Endodermal cell (in vitro differentiated cells): ENCODE measurements around the gene PRR18. TPM values are rescaled to one million over a fixed set of nuclear protein-coding genes. Genes with fewer than 3 reads are reported as not detected.

ENCODE experiments used
- DNase-seq: peaks from one replicate; pipeline ENCODE4 v3.0.0-alpha.2; 2017
- H3K27ac ChIP-seq: 2 replicates; pipeline ENCODE4 v1.5.1; 2013; ENCODE audit warnings: mild to moderate bottlenecking, low read depth, low read length, moderate library complexity
- H3K27me3 ChIP-seq: 2 replicates; pipeline ENCODE4 v1.6.1; 2013; ENCODE audit warnings: mild to moderate bottlenecking, low read length, moderate library complexity; ENCODE audit not compliant: insufficient read depth, control insufficient read depth, poor library complexity, severe bottlenecking
- H3K36me3 ChIP-seq: 2 replicates; pipeline ENCODE4 v1.7.0; 2013; ENCODE audit warnings: mild to moderate bottlenecking, low read length, moderate library complexity; ENCODE audit not compliant: control insufficient read depth, insufficient read depth
- H3K4me1 ChIP-seq: one replicate; pipeline ENCODE4 v1.7.0; 2013; ENCODE audit warnings: low read length; ENCODE audit not compliant: control insufficient read depth, insufficient read depth
- H3K4me3 ChIP-seq: 2 replicates; pipeline ENCODE4 v1.5.1; 2013; ENCODE audit warnings: mild to moderate bottlenecking, low read length, moderate library complexity
- H3K9ac ChIP-seq: 2 replicates; pipeline ENCODE4 v1.6.1; 2013; ENCODE audit warnings: mild to moderate bottlenecking, low read length, moderate library complexity; ENCODE audit not compliant: poor library complexity, severe bottlenecking; ENCODE audit errors: extremely low read depth
- H3K9me3 ChIP-seq: 2 replicates; pipeline ENCODE4 v1.6.1; 2013; ENCODE audit warnings: mild to moderate bottlenecking, low read length, moderate library complexity; ENCODE audit not compliant: control insufficient read depth
- H3K27ac Mint-ChIP-seq: 2 replicates; pipeline ENCODE4 v1.8.0; 2020; ENCODE audit warnings: mixed read lengths
- H3K27me3 Mint-ChIP-seq: 2 replicates; pipeline ENCODE4 v1.8.0; 2021; ENCODE audit warnings: mild to moderate bottlenecking, mixed read lengths; ENCODE audit not compliant: insufficient read depth
- H3K36me3 Mint-ChIP-seq: 2 replicates; pipeline ENCODE4 v1.8.0; 2020; ENCODE audit warnings: low read depth, mixed read lengths
- H3K4me1 Mint-ChIP-seq: 2 replicates; pipeline ENCODE4 v1.8.0; 2020; ENCODE audit warnings: mixed read lengths
- H3K4me3 Mint-ChIP-seq: 2 replicates; pipeline ENCODE4 v1.8.0; 2020; ENCODE audit warnings: mild to moderate bottlenecking, moderate library complexity, mixed read lengths
- H3K9me3 Mint-ChIP-seq: 2 replicates; pipeline ENCODE4 v1.8.0; 2020; ENCODE audit warnings: mild to moderate bottlenecking, mixed read lengths
- CTCF ChIP-seq: fragments of 200-600 bp; sonication (generic); conservative IDR thresholded peaks from 2 replicates; pipeline ENCODE4 v1.5.0; 2021; ENCODE audit warnings: antibody characterized with exemption, mild to moderate bottlenecking
- WGBS, 2 experiments: methylation state at CpG; one replicate each; pipeline versions ENCODE4 v1.1.5 to v1.1.7; 2013; ENCODE audit warnings: missing lambda C conversion rate in 2 of 2, mixed read lengths in 1 of 2; ENCODE audit not compliant: insufficient coverage in 1 of 2, insufficient read length in 1 of 2; 5-methylcytosine and 5-hydroxymethylcytosine counted together
- total RNA-seq, 2 donors: library from RNA; stranded (reverse); fragmentation: NEBNext Ultra II Directional in 1 of 2; extraction: Animal tissue kit (Norgen Biotek cat#: 25700) in 1 of 2; gene quantifications; 2 replicates in 1 of 2; 3 replicates in 1 of 2; pipeline ENCODE4 v1.2.1, GENCODE V29; 2021

The PRR18 gene
- total RNA-seq, 2 donors from 2014 or later, result 0.09 to 0.42 TPM

- no peak overlapping the region for H3K4me3 Mint-ChIP-seq
- peaks cover 20% of the 10 kb centered on the region for H3K4me1 Mint-ChIP-seq
- no peaks in the 10 kb centered on the region for H3K4me1 ChIP-seq
- peaks cover 54% of the 10 kb centered on the region for H3K27me3 Mint-ChIP-seq
- no peaks in the 10 kb centered on the region for H3K36me3 Mint-ChIP-seq
- no peak overlapping the region for H3K4me3 ChIP-seq
- 91 to 92% methylated on average over 9 of the region's 9 CpGs for WGBS, 2 experiments
- H3K9ac ChIP-seq, result no peak overlapping the region
- H3K27me3 ChIP-seq, result peaks cover 56% of the 10 kb centered on the region
- no peak overlapping the region for H3K27ac Mint-ChIP-seq
- H3K9me3 Mint-ChIP-seq, result no peaks in the 10 kb centered on the region
- no peak for TF ChIP-seq CTCF
- H3K9me3 ChIP-seq, result no peaks in the 10 kb centered on the region
- DNase-seq, result no peak
- no peaks in the 10 kb centered on the region for H3K36me3 ChIP-seq
- no peak overlapping the region for H3K27ac ChIP-seq
These were observed 1.8 kb upstream of the PRR18 start for GRCh38 chr6:166309977-166310376.

- Mint-ChIP-seq H3K4me3 (peak overlapping the region; percentile 46), H3K9me3 (no peaks in the 10 kb centered on the region), H3K27me3 (peaks cover 57% of the 10 kb centered on the region), H3K36me3 (no peaks in the 10 kb centered on the region), H3K27ac (no peak overlapping the region), H3K4me1 (peaks cover 13% of the 10 kb centered on the region)
- Histone ChIP-seq H3K27ac (no peak overlapping the region), H3K36me3 (no peaks in the 10 kb centered on the region), H3K4me3 (peak overlapping the region; percentile 66), H3K9ac (no peak overlapping the region), H3K4me1 (no peaks in the 10 kb centered on the region), H3K27me3 (peaks cover 61% of the 10 kb centered on the region), H3K9me3 (no peaks in the 10 kb centered on the region)
- TF ChIP-seq CTCF, result no peak
- DNase-seq, result no peak
- WGBS, 2 experiments, result 37 to 55% methylated on average over 5 to 11 of the region's 11 CpGs
These were observed 787 bp upstream of the PRR18 start for GRCh38 chr6:166308769-166309589.

- Mint-ChIP-seq H3K27me3 (peaks cover 55% of the 10 kb centered on the region), H3K9me3 (no peaks in the 10 kb centered on the region), H3K27ac (no peak overlapping the region), H3K4me1 (peaks cover 8% of the 10 kb centered on the region), H3K4me3 (peak overlapping the region; percentile 46), H3K36me3 (no peaks in the 10 kb centered on the region)
- no peak overlapping the region for H3K27ac ChIP-seq
- no peak overlapping the region for H3K9ac ChIP-seq
- no peaks in the 10 kb centered on the region for H3K4me1 ChIP-seq
- no peak overlapping the region for H3K4me3 ChIP-seq
- H3K36me3 ChIP-seq, result no peaks in the 10 kb centered on the region
- H3K9me3 ChIP-seq, result no peaks in the 10 kb centered on the region
- H3K27me3 ChIP-seq, result peaks cover 66% of the 10 kb centered on the region
- 0 to 7% methylated on average over 1 to 115 of the region's 115 CpGs for WGBS, 2 experiments
- peak; percentile 91 for DNase-seq
- peak; percentile 44 for TF ChIP-seq CTCF
These were observed 835 bp downstream of the PRR18 start for GRCh38 chr6:166307082-166308032.
